WTC11 (cell line): ENCODE results near the gene CDX1. TPM values are rescaled to one million over a fixed set of nuclear protein-coding genes. Genes with fewer than 3 reads are reported as not detected.

Source experiments
- ATAC-seq: fragments of 200-7000 bp; cut with Tn5 transposase; 2 replicates; pipeline ENCODE4 v1.10.0; 2021; ENCODE audit warnings: mild to moderate bottlenecking, moderate library complexity
- CTCF ChIA-PET: fragments of 300-600 bp; sonication (Branson Sonifier 250); formaldehyde crosslinking; loops from one replicate; lab custom pipeline; 2021; ENCODE audit warnings: antibody characterized with exemption; lab: Charles Lee
- POLR2A ChIA-PET: fragments of 350-600 bp; sonication (Branson Sonifier 250); formaldehyde crosslinking; loops from one replicate; lab custom pipeline; 2021; ENCODE audit warnings: antibody characterized with exemption; lab: Charles Lee
- DNase-seq: peaks from one replicate; pipeline ENCODE4 v3.0.0; 2021; ENCODE audit warnings: low spot score
- H3K27ac Mint-ChIP-seq: 2 replicates; pipeline ENCODE4 v1.8.0; 2021; ENCODE audit warnings: mixed read lengths
- H3K27me3 Mint-ChIP-seq: 2 replicates; pipeline ENCODE4 v1.8.0; 2021; ENCODE audit warnings: low read depth, mild to moderate bottlenecking, moderate library complexity, mixed read lengths
- H3K36me3 Mint-ChIP-seq: 2 replicates; pipeline ENCODE4 v1.8.0; 2021; ENCODE audit warnings: mixed read lengths
- H3K4me1 Mint-ChIP-seq: 2 replicates; pipeline ENCODE4 v1.8.0; 2022; ENCODE audit warnings: mixed read lengths
- H3K4me3 Mint-ChIP-seq: 2 replicates; pipeline ENCODE4 v1.8.0; 2021; ENCODE audit warnings: mild to moderate bottlenecking, moderate library complexity, mixed read lengths
- H3K9me3 Mint-ChIP-seq: 2 replicates; pipeline ENCODE4 v1.8.0; 2021; ENCODE audit warnings: mixed read lengths
- ARID4B ChIP-seq: sonication (generic); formaldehyde crosslinking; IDR thresholded peaks from 2 replicates; pipeline ENCODE4 v1.8.0; 2023; ENCODE audit warnings: missing genetic modification reagents, mild to moderate bottlenecking, borderline replicate concordance
- GTF2I ChIP-seq: fragments of 250-450 bp; sonication (Bioruptor Pico); conservative IDR thresholded peaks from 2 replicates; pipeline ENCODE4 v1.4.0; 2021; ENCODE audit warnings: mild to moderate bottlenecking
- JAZF1 ChIP-seq: fragments of 250-450 bp; sonication (Bioruptor Pico); IDR thresholded peaks from 2 replicates; pipeline ENCODE4 v1.9.0; 2021; ENCODE audit warnings: moderate library complexity, mild to moderate bottlenecking, inconsistent platforms
- JUN ChIP-seq: sonication (generic); formaldehyde crosslinking; IDR thresholded peaks from 2 replicates; pipeline ENCODE4 v1.8.0; 2023; ENCODE audit warnings: mild to moderate bottlenecking, missing genetic modification reagents
- KAT7 ChIP-seq: sonication (generic); formaldehyde crosslinking; IDR thresholded peaks from 2 replicates; pipeline ENCODE4 v1.8.1; 2023; ENCODE audit warnings: missing genetic modification reagents, mild to moderate bottlenecking, borderline replicate concordance
- NFE2L1 ChIP-seq: sonication (generic); formaldehyde crosslinking; IDR thresholded peaks from 2 replicates; pipeline ENCODE4 v1.8.1; 2023; ENCODE audit warnings: missing genetic modification reagents
- NFYB ChIP-seq: sonication (generic); formaldehyde crosslinking; conservative IDR thresholded peaks from 2 replicates; pipeline ENCODE4 v1.8.0; 2022; ENCODE audit warnings: low read depth, missing genetic modification reagents
- PRRX2 ChIP-seq: fragments of 250-450 bp; sonication (Bioruptor Pico); IDR thresholded peaks from 2 replicates; pipeline ENCODE4 v1.8.0; 2021; ENCODE audit warnings: mild to moderate bottlenecking
- RELA ChIP-seq: sonication (generic); formaldehyde crosslinking; IDR thresholded peaks from 2 replicates; pipeline ENCODE4 v1.8.1; 2022; ENCODE audit warnings: missing genetic modification reagents, mild to moderate bottlenecking, borderline replicate concordance
- SMAD4 ChIP-seq: sonication (generic); formaldehyde crosslinking; IDR thresholded peaks from 2 replicates; pipeline ENCODE4 v1.8.0; 2022; ENCODE audit warnings: mild to moderate bottlenecking, missing genetic modification reagents
- SP1 ChIP-seq: sonication (generic); formaldehyde crosslinking; conservative IDR thresholded peaks from 2 replicates; pipeline ENCODE4 v1.8.1; 2022; ENCODE audit warnings: missing genetic modification reagents
- TP53 ChIP-seq: sonication (generic); formaldehyde crosslinking; IDR thresholded peaks from 2 replicates; pipeline ENCODE4 v1.8.1; 2023; ENCODE audit warnings: mild to moderate bottlenecking, missing genetic modification reagents
- ZBTB21 ChIP-seq: sonication (generic); formaldehyde crosslinking; IDR thresholded peaks from 2 replicates; pipeline ENCODE4 v1.8.1; 2023; ENCODE audit warnings: mild to moderate bottlenecking, missing genetic modification reagents, borderline replicate concordance
- ZNF121 ChIP-seq: sonication (generic); formaldehyde crosslinking; IDR thresholded peaks from 2 replicates; pipeline ENCODE4 v1.8.0; 2023; ENCODE audit warnings: missing genetic modification reagents
- ZNF416 ChIP-seq: fragments of 250-450 bp; sonication (Bioruptor Pico); IDR thresholded peaks from 2 replicates; pipeline ENCODE4 v1.9.0; 2021; ENCODE audit warnings: mild to moderate bottlenecking, inconsistent platforms
- total RNA-seq: library from RNA; stranded (reverse); gene quantifications from 3 replicates; pipeline ENCODE4 v1.2.3, GENCODE V29; 2021
- TF ChIP-seq, protein P1 (sequence below): sonication (generic); formaldehyde crosslinking; IDR thresholded peaks from 2 replicates; pipeline ENCODE4 v1.8.1; 2023; ENCODE audit warnings: mild to moderate bottlenecking, missing genetic modification reagents
- TF ChIP-seq, protein P2 (sequence below): sonication (generic); formaldehyde crosslinking; IDR thresholded peaks from 2 replicates; pipeline ENCODE4 v1.8.1; 2022; ENCODE audit warnings: missing genetic modification reagents, borderline replicate concordance

CDX1 gene
- total RNA-seq, 1 experiment from 2014 or later, result 0.13 TPM

GRCh38 chr5:150155258-150156026 is 11.1 kb upstream of the CDX1 start, which contains the start of gene PDGFRB (continued):
- TF ChIP-seq ARID4B, result no peak
- no peak for TF ChIP-seq PRRX2 (CRISPR knock-in tag)
- TF ChIP-seq TP53 (CRISPR knock-in tag), result no peak
- no peak for TF ChIP-seq KAT7 (CRISPR knock-in tag)
- no peak for TF ChIP-seq ZNF416
- TF ChIP-seq SMAD4, result no peak
- no peak for TF ChIP-seq NFE2L1
- TF ChIP-seq ZBTB21 (CRISPR knock-in tag), result no peak

DNA sequence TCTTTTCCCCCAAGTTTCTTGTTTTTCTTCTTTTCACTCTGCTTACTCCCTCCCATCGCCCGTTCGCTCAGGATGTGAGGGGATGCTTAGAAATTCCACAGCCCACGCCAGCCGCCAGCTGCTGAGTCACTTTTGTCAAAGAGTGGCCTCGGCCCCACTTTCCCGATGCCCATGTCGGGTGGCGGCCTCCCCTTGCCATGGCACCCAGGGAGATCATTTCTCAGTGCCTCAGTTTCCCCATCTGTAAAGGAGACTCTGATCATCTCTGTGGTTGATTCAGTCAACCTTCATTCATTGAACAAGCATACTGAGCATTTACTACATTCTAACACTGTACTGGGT is 10.6 kb upstream of the CDX1 start:
- H3K27me3 Mint-ChIP-seq, result peaks cover 10% of the 10 kb centered on the region
- H3K4me3 Mint-ChIP-seq, result peak overlapping the region; percentile 67
- POLR2A ChIA-PET, result interaction anchor here (0.7 kb wide), 1 partner anchor 20 kb away, joined by 5 read pairs; no protein-coding TSS in a partner anchor
- ATAC-seq, result no peak
- H3K4me1 Mint-ChIP-seq, result peaks cover 28% of the 10 kb centered on the region
- no peaks in the 10 kb centered on the region for H3K36me3 Mint-ChIP-seq
- TF ChIP-seq NFYB (CRISPR knock-in tag) (no peak), NFE2L1 (peak; percentile 44; the same call in 1 of the 2 replicates)
- TF ChIP-seq, protein P1, sequence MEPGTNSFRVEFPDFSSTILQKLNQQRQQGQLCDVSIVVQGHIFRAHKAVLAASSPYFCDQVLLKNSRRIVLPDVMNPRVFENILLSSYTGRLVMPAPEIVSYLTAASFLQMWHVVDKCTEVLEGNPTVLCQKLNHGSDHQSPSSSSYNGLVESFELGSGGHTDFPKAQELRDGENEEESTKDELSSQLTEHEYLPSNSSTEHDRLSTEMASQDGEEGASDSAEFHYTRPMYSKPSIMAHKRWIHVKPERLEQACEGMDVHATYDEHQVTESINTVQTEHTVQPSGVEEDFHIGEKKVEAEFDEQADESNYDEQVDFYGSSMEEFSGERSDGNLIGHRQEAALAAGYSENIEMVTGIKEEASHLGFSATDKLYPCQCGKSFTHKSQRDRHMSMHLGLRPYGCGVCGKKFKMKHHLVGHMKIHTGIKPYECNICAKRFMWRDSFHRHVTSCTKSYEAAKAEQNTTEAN, result 0 out of 2 replicates have a peak, but pooled peaks have one; percentile 31
- TF ChIP-seq, protein P2, sequence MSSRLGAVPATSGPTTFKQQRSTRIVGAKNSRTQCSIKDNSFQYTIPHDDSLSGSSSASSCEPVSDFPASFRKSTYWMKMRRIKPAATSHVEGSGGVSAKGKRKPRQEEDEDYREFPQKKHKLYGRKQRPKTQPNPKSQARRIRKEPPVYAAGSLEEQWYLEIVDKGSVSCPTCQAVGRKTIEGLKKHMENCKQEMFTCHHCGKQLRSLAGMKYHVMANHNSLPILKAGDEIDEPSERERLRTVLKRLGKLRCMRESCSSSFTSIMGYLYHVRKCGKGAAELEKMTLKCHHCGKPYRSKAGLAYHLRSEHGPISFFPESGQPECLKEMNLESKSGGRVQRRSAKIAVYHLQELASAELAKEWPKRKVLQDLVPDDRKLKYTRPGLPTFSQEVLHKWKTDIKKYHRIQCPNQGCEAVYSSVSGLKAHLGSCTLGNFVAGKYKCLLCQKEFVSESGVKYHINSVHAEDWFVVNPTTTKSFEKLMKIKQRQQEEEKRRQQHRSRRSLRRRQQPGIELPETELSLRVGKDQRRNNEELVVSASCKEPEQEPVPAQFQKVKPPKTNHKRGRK (CRISPR knock-in tag), result 0 out of 2 replicates have a peak, but pooled peaks have one; percentile 41
- TF ChIP-seq, all 79 proteins: peak for 3
- peak overlapping the region; percentile 54; the same call in 1 of the 2 replicates for H3K27ac Mint-ChIP-seq
- no peaks in the 10 kb centered on the region for H3K9me3 Mint-ChIP-seq
- CTCF ChIA-PET, result interaction anchor here (0.6 to 3.9 kb wide), 9 partner anchors 11 to 194 kb away, joined by 4 to 20 read pairs (median 5); no protein-coding TSS in a partner anchor
- no peak for DNase-seq

DNA sequence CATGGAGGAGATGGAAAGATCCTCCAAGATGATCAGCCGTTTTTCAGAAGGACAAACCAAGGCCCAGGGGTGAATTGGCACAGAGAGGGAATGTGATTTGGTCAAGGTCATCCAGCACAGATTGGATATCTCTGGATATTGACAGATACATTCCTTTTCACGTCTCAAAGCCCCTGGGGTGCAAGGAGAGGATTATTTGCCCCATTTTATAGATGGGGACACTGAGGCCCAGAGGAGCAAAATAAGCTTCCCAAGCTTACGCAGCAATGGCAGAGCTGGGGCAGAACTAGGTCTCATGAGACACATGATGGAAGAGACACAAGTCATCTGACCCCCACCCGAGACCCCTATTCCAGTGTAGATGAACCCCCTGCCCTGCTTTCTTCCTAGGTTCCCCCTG is 10.0 kb upstream of the CDX1 start:
- POLR2A ChIA-PET, result interaction anchor here (1.3 kb wide), 1 partner anchor 34 kb away, joined by 3 read pairs; the partner anchor contains the start of gene SLC6A7
- TF ChIP-seq JAZF1 (CRISPR knock-in tag) (no peak), SP1 (CRISPR knock-in tag) (no peak), GTF2I (0 out of 2 replicates have a peak, but pooled peaks have one; percentile 42), JUN (CRISPR knock-in tag) (no peak), ZNF121 (CRISPR knock-in tag) (no peak), NFYB (CRISPR knock-in tag) (no peak), RELA (no peak)
- Mint-ChIP-seq H3K36me3 (no peaks in the 10 kb centered on the region), H3K27ac (no peak overlapping the region), H3K4me3 (no peak overlapping the region), H3K4me1 (peaks cover 31% of the 10 kb centered on the region), H3K27me3 (peaks cover 10% of the 10 kb centered on the region), H3K9me3 (no peaks in the 10 kb centered on the region)
- CTCF ChIA-PET, result interaction anchor here (1.5 to 3.9 kb wide), 2 partner anchors 19 to 59 kb away, joined by 5 to 20 read pairs; no protein-coding TSS in a partner anchor
- no peak for DNase-seq
- ATAC-seq, result no peak
